ENCODE data around the gene MYO1E.
"Not testable (repeated sequence)": the region's sequence is repeated elsewhere in the genome, so short reads cannot be mapped to it uniquely, and the experiment has no call there.

The MYO1E gene

DNA sequence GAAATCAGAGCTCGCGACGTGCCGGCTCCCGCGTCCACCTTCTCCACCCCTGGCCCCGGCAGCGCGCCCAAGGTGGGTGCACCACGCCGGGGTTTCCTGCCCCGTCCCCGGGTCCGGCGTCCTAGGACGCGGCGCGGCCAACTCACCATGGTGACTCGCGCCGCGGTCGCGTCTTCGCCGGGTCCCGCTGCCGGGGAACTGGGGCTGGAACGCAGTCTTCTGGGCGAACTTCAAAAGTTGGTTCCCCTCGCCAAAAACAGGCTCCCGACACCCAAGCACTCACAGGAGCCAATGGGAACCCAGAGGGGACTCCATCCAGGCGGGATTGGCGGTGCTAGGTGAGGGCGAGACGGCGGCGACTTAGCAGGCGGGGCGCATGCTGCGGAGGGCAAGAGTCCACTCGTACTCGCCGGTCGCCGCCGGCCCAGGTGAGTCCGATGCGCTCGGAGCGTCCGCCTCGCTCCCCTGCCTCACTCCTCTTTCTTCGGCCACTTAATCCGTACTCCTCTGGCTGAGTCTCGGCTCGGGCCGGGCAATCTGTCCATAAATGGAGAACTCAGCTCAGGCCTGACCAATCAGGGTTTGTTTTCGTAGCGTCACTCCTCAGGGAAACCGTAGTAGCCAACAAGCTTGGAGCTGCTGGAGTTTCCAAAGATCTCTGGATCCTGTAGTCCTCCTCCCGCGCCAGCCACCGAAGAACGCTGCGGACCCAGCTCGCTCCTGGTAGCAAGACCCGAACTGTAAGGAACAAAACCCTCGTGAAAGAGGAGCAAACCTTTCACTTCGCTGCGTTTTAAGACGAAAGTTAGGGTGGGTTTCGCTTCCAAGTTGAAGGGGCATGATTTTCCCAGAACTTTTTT lies at the start of gene MYO1E:
Gene MYO1E (minus strand): TSS at position 520 of the 860 bp plus-strand sequence. CDS start 371 bp downstream, at position 149.
- DNase-seq: peak; percentile 49 to 98 (median 90)

DNA sequence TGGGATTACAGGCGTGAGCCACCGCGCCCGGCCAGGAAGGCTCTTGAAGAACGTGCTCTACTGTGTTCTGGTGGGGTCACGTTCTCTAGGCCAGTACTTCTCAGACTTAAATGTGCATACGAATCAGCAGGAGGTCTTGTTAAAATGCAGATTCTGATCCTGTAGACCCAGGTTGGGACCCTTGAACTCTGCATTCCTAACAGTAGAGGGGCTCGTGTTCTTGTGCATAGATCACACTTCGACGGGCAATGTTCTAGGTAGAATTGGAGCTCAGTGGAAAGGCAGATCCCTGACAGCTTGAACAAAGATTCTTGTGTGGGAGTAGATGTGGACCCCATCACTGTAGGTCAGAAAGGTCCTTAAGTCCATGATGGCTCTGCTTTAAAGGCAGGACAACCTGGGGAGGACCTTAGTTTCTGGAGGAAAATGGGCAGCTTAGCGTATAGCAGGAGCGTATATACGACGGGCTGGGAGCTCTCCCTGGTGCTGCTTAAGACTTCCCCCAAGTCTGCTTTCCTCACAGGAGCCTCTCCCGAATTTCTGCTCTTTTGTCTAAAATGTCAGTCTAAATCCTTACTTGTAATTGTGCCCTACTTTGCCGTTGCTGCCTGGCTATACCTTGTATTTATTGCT lies 48.4 kb upstream of the MYO1E start:
- DNase-seq: no peak

- DNase-seq: no peak
Measured at GRCh38 chr15:59420108-59420507, 47.4 kb upstream of the MYO1E start.

GRCh38 chr15:59419170-59419569 lies 46.5 kb upstream of the MYO1E start:
- DNase-seq: no peak

DNA sequence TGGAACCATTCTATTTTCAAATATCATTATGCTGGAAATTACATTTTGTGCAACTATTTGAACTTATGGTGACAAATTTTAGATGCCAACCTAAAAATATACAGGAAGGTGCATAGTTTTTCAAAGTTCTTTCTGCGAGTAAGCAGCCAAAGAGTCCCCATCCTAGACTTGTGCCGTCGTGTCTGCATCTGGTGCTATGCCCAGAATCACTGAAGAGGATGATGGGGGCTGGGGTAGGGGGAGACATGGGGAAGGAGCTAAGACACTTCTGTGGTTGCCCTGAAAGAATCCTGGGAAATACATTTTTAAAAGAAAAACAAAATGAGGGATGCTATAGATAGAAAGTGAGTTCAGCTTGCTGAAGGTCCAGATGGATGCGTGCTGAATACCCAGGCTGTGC lies 44.1 kb upstream of the MYO1E start:
- DNase-seq: no peak

GRCh38 chr15:59413577-59413976 lies 40.9 kb upstream of the MYO1E start:
- no peak for DNase-seq

DNA sequence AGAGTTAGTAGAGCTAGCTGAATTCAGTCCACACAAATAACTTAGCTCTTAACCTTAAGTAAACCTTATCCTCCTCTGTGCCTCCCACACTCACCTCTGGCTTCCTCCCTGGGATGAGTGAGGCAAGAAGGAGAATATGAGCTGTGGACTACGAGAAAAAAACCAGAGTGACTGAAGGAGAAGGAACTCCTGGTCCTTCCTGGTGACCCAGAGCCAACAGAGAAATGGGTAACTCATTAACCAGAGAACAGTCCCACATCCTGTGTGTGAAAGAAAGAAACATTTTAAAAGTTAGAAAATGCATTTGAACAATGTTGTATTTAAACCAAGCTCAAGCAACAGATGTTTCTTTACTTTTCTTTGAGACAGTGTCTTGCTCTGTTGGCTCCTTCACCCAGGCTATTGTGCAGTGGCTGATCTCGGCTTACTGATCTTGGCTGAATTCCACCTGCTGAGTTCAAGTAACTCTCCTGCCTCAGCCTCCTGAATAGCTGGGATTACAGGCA lies 37.8 kb upstream of the MYO1E start:
- no peak for DNase-seq

DNA sequence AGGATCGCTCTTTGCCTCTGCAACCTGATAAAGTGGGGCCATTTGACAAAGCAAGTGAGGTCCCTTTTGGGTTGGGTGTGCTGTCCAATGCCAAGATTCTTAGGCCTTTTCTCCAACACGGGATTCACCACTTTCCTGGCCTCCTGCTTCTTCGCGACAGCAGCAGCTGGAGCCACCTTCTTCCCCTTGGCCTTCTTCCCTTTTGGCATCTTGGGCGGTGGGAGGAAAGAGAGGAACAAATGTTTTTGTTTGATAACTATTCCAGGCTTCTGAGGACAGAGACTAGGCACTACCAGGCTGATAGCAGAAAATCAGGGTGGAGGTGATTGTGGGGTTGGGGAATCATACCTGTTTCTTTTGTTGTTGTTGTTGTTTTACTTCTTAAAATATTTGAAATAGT lies 35.3 kb upstream of the MYO1E start:
- DNase-seq: no peak

DNA sequence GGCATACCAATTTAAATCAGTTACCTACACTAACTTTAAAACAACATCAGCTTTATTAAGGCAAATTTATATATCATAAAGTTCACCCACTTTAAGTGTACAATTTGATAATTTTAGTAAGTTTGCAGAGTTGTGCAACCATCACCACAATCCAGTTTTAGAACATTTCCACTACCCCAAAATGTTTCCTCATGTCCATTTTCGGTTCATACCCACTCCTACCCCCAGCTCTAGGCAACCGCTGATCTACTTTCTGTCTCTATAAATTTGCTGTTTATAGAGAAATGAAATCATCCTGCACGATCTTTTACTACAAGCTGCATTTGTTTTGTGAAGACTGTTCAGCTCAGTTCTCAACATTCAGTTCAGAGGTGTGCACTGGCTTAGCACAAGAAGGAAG lies 33.8 kb upstream of the MYO1E start:
- no peak for DNase-seq

DNA sequence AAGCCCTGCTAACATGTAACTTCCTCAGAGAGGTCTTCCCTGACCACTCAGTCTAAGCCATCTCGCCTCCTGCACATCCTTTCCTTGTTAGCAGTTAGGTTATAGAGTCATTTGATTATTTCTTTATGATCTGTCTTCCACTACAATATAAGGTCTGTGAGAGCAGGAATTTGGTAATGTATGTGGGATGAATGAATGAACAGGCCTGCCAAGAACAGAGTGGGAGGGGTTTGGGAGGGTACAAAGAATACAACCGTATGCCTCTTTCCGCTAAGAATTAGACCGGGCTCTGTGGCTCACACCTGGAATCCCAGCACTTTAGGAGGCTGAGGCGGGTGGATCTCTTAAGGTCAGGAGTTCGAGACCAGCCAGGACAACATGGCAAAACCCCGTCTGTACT lies 32.4 kb upstream of the MYO1E start:
- DNase-seq: no peak

- DNase-seq: no peak
Measured at GRCh38 chr15:59401824-59402569, 29.3 kb upstream of the MYO1E start.

DNA sequence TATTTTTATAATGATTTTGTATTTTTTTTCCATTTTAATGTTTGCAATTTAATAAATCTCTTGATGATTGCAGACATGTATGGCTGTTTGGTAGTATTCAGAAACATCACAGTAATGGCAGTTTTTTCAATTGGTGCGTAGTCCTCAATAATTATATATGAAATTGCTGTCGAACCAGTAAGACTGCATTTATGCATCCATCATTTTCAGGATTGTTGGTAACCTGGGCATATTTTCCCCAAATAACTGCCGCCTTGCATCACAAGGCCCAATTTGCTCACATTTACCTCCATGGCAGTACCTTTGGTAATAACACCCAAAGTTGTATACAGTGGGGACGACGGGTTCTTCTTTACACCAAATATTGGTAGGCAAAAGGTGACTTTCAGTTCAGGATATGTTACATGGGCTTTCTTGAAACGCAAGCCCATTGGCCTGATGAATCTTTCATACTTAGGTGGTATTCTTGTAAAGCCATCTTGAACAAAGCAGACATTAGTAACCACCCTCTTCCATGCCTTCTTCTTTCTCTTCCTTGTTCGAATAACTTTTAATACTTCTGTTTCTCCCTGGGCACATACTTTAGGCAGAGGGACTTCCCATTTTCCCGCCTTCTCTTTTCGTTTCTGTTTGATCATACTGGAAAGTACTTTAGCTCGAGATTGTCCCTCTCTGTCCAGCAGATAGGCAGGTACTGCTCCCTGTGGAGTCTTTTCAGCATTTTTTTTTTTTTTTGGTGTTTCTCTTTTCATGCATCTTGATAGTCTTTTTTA lies 28.6 kb upstream of the MYO1E start:
- DNase-seq: not testable (repeated sequence)

DNA sequence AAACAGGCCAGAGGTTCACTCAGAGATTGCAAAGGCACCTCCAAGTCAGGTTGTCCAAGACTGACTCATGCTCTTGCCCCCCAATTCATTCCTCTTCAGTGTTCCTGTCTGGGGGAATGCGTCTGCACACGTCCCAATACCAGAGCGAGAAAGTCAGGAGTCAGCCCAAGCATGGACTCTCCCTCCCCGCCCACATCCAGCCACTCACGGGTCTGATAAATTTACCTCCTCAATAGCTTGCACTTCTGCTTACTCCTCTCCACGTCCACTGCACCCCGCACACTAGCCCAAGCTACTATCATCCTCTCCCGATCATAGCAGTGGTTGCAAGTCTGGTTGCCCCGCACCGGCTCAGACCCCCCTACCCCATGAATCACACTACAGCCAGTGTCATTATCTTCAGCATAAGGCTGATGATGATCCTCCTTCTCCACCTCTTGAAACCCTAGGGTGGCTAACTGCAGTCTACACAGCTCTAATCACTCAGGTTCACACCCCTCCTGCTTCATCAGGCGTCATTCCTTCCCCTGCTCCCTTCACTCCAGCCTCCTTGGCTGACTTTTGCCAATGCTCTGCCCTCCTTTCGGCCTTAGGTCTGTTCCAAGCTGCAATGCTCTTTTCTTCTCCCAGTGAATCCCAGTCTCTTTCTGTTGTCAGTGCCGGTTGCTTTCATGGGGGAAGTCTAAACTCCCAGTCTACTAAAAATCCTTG lies 27.6 kb upstream of the MYO1E start:
- no peak for DNase-seq

DNA sequence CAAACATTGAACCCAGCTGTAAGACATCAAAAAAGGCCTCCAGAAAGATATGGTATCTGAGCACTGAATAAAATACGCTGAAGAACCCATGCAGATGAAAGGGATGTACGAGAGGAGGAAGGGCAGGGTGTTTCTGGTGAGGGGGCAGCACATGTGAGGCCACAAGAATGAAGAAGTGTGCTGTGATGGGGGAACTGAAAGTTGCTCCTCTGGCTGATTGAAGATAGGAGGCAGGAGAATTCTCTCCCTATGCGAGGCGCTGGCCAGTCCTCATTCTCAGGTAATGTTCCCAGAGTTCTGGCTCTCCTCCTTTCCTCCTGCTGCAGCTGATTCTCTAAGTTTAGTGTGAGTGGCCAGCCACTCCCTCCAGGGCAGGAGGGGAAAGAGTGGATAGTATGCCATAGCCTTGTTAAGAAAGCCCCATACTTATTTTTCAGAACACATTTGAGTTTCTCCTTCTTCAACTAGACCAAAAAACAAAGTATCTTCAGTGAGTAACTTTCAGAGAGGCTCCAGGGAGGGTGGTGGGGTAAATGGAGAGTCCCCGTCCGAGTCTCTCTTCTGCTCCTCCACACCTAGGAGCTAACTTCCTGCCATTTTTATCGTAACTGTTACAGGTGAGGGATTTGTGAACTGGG lies 26.9 kb upstream of the MYO1E start:
- DNase-seq: peak in 16 of 56 donors; percentile 1 to 30 (median 12)

- no peak for DNase-seq
Measured at GRCh38 chr15:59398220-59398619, 25.5 kb upstream of the MYO1E start.

GRCh38 chr15:59396679-59397078 lies 24.0 kb upstream of the MYO1E start:
- DNase-seq: no peak

DNA sequence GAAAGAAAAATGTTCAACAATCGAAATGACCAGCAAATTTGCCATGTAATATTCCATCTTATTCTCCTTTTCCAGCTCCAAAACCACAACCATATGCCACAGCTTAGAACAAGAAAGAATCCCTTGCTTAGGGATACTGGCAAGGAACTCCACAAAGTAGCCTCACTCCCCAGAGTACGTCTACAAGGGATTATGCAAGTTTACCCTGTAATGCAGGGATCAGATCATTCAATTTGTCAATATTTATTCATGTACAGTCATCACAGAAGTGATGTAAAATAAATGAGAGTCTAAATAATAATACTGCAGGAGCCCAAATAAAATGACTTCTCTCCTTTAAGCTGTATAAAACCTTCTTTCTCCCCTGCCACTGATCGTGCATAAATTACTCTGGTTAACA lies 23.5 kb upstream of the MYO1E start:
- DNase-seq: no peak

- DNase-seq: no peak
Measured at GRCh38 chr15:59394166-59394661, 21.5 kb upstream of the MYO1E start.

DNA sequence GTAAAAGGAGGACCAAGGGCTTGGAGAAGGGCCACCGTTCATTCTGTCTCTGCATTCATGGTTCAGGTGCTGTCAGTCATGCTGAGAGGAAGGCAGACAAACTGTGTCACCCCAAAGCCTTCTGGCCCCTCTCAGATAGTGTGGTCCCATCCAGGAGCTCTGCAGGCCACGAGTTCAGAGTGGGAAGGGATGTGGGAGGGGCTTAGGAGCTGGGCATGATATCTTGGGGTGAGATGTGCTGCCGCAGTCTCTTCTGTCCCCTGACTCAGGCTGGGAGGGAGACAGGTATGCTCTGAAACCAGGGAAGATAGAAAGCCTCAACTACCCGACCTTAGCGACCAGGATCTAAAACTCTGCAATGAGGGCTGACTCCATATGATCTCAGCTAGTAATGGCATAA lies 19.6 kb upstream of the MYO1E start:
- no peak for DNase-seq

DNA sequence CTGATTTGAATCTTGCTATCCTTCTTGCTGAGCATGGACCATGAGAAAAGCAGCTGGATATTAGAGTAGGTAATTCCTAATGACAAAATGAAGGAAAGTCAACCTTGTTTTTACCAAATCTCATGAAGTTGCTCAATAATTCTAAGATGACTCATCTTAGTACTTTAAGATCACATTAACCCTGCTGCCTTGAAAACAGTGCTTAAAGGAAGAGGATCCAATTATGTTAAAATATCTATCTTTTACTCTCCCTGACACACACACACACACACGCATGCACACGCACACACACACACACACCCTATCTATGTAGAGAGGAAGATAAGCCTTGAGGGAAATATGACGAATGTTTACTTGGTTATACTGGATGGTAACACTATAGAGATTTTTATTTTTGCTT lies 16.0 kb upstream of the MYO1E start:
- no peak for DNase-seq
